ENCODE measurements around the gene NINL.

NINL gene

GRCh38 chr20:25496968-25497401 is 88.3 kb downstream of the NINL start:
- no peaks in the 10 kb centered on the region for H3K27me3 ChIP-seq (replicated peaks; ENCODE audit: control insufficient read depth, insufficient read depth, low read length)
- DNase-seq (ENCODE audit: low read depth) = no peak
- no peak overlapping the region for H3K9ac ChIP-seq (ENCODE audit: low read length)
- H3K4me1 ChIP-seq (ENCODE audit: control insufficient read depth, insufficient read depth, low read length) = no peaks in the 10 kb centered on the region
- no peak overlapping the region for H3K4me3 ChIP-seq (ENCODE audit: low read length)
- H3K36me3 ChIP-seq (ENCODE audit: control insufficient read depth, insufficient read depth, low read length, severe bottlenecking) = peaks cover 4% of the 10 kb centered on the region
- H3K9me3 ChIP-seq (ENCODE audit: control insufficient read depth, low read length) = no peaks in the 10 kb centered on the region

- no peak for DNase-seq (ENCODE audit: low read depth)
- H3K4me3 ChIP-seq (ENCODE audit: low read length) = no peak overlapping the region
- no peaks in the 10 kb centered on the region for H3K9me3 ChIP-seq (ENCODE audit: control insufficient read depth, low read length)
- H3K4me1 ChIP-seq (ENCODE audit: control insufficient read depth, insufficient read depth, low read length) = no peaks in the 10 kb centered on the region
- peaks cover 4% of the 10 kb centered on the region for H3K36me3 ChIP-seq (ENCODE audit: control insufficient read depth, insufficient read depth, low read length, severe bottlenecking)
- no peak overlapping the region for H3K9ac ChIP-seq (ENCODE audit: low read length)
- no peaks in the 10 kb centered on the region for H3K27me3 ChIP-seq (replicated peaks; ENCODE audit: control insufficient read depth, insufficient read depth, low read length)
Observed at GRCh38 chr20:25496165-25496967, 89.0 kb downstream of the NINL start.

- no peak overlapping the region for H3K4me3 ChIP-seq (ENCODE audit: low read length)
- no peaks in the 10 kb centered on the region for H3K36me3 ChIP-seq (ENCODE audit: control insufficient read depth, insufficient read depth, low read length, severe bottlenecking)
- H3K4me1 ChIP-seq (ENCODE audit: control insufficient read depth, insufficient read depth, low read length) = no peaks in the 10 kb centered on the region
- no peak overlapping the region for H3K9ac ChIP-seq (ENCODE audit: low read length)
- no peak for DNase-seq (ENCODE audit: low read depth)
- no peaks in the 10 kb centered on the region for H3K9me3 ChIP-seq (ENCODE audit: control insufficient read depth, low read length)
- no peaks in the 10 kb centered on the region for H3K27me3 ChIP-seq (replicated peaks; ENCODE audit: control insufficient read depth, insufficient read depth, low read length)
Observed at GRCh38 chr20:25495189-25495824, 90.0 kb downstream of the NINL start.

- Histone ChIP-seq H3K9me3 (ENCODE audit: control insufficient read depth, low read length) (no peaks in the 10 kb centered on the region), H3K27me3 (replicated peaks; ENCODE audit: control insufficient read depth, insufficient read depth, low read length) (no peaks in the 10 kb centered on the region), H3K4me3 (ENCODE audit: low read length) (no peak overlapping the region), H3K36me3 (ENCODE audit: control insufficient read depth, insufficient read depth, low read length, severe bottlenecking) (no peaks in the 10 kb centered on the region), H3K9ac (ENCODE audit: low read length) (no peak overlapping the region), H3K4me1 (ENCODE audit: control insufficient read depth, insufficient read depth, low read length) (no peaks in the 10 kb centered on the region)
- DNase-seq (ENCODE audit: low read depth) = no peak
Observed at GRCh38 chr20:25494506-25495188, 90.7 kb downstream of the NINL start.

- no peak overlapping the region for H3K4me3 ChIP-seq (ENCODE audit: low read length)
- H3K36me3 ChIP-seq (ENCODE audit: control insufficient read depth, insufficient read depth, low read length, severe bottlenecking) = peaks cover 5% of the 10 kb centered on the region
- DNase-seq (ENCODE audit: low read depth) = no peak
- no peaks in the 10 kb centered on the region for H3K27me3 ChIP-seq (replicated peaks; ENCODE audit: control insufficient read depth, insufficient read depth, low read length)
- no peaks in the 10 kb centered on the region for H3K4me1 ChIP-seq (ENCODE audit: control insufficient read depth, insufficient read depth, low read length)
- H3K9ac ChIP-seq (ENCODE audit: low read length) = no peak overlapping the region
- H3K9me3 ChIP-seq (ENCODE audit: control insufficient read depth, low read length) = no peaks in the 10 kb centered on the region
Observed at GRCh38 chr20:25493748-25494505, 91.4 kb downstream of the NINL start.

GRCh38 chr20:25493137-25493536 is 92.2 kb downstream of the NINL start:
- no peak overlapping the region for H3K4me3 ChIP-seq (ENCODE audit: low read length)
- H3K36me3 ChIP-seq (ENCODE audit: control insufficient read depth, insufficient read depth, low read length, severe bottlenecking) = peaks cover 7% of the 10 kb centered on the region
- H3K9ac ChIP-seq (ENCODE audit: low read length) = no peak overlapping the region
- H3K4me1 ChIP-seq (ENCODE audit: control insufficient read depth, insufficient read depth, low read length) = no peaks in the 10 kb centered on the region
- H3K9me3 ChIP-seq (ENCODE audit: control insufficient read depth, low read length) = no peaks in the 10 kb centered on the region
- H3K27me3 ChIP-seq (replicated peaks; ENCODE audit: control insufficient read depth, insufficient read depth, low read length) = no peaks in the 10 kb centered on the region
- no peak for DNase-seq (ENCODE audit: low read depth)

GRCh38 chr20:25491446-25492038 is 93.8 kb downstream of the NINL start:
- Histone ChIP-seq H3K9ac (ENCODE audit: low read length) (no peak overlapping the region), H3K4me1 (ENCODE audit: control insufficient read depth, insufficient read depth, low read length) (no peaks in the 10 kb centered on the region), H3K27me3 (replicated peaks; ENCODE audit: control insufficient read depth, insufficient read depth, low read length) (no peaks in the 10 kb centered on the region), H3K9me3 (ENCODE audit: control insufficient read depth, low read length) (no peaks in the 10 kb centered on the region), H3K36me3 (ENCODE audit: control insufficient read depth, insufficient read depth, low read length, severe bottlenecking) (peaks cover 7% of the 10 kb centered on the region), H3K4me3 (ENCODE audit: low read length) (no peak overlapping the region)
- no peak for DNase-seq (ENCODE audit: low read depth)

GRCh38 chr20:25490656-25491445 is 94.5 kb downstream of the NINL start:
- no peak overlapping the region for H3K4me3 ChIP-seq (ENCODE audit: low read length)
- DNase-seq (ENCODE audit: low read depth) = no peak
- H3K36me3 ChIP-seq (ENCODE audit: control insufficient read depth, insufficient read depth, low read length, severe bottlenecking) = peaks cover 7% of the 10 kb centered on the region
- no peaks in the 10 kb centered on the region for H3K4me1 ChIP-seq (ENCODE audit: control insufficient read depth, insufficient read depth, low read length)
- no peak overlapping the region for H3K9ac ChIP-seq (ENCODE audit: low read length)
- H3K9me3 ChIP-seq (ENCODE audit: control insufficient read depth, low read length) = no peaks in the 10 kb centered on the region
- no peaks in the 10 kb centered on the region for H3K27me3 ChIP-seq (replicated peaks; ENCODE audit: control insufficient read depth, insufficient read depth, low read length)

- peaks cover 10% of the 10 kb centered on the region for H3K36me3 ChIP-seq (ENCODE audit: control insufficient read depth, insufficient read depth, low read length, severe bottlenecking)
- H3K9me3 ChIP-seq (ENCODE audit: control insufficient read depth, low read length) = no peaks in the 10 kb centered on the region
- no peaks in the 10 kb centered on the region for H3K27me3 ChIP-seq (replicated peaks; ENCODE audit: control insufficient read depth, insufficient read depth, low read length)
- H3K9ac ChIP-seq (ENCODE audit: low read length) = no peak overlapping the region
- DNase-seq (ENCODE audit: low read depth) = no peak
- no peak overlapping the region for H3K4me3 ChIP-seq (ENCODE audit: low read length)
- H3K4me1 ChIP-seq (ENCODE audit: control insufficient read depth, insufficient read depth, low read length) = no peaks in the 10 kb centered on the region
Observed at GRCh38 chr20:25489221-25489871, 96.0 kb downstream of the NINL start.

- Histone ChIP-seq H3K36me3 (ENCODE audit: control insufficient read depth, insufficient read depth, low read length, severe bottlenecking) (peaks cover 14% of the 10 kb centered on the region), H3K4me1 (ENCODE audit: control insufficient read depth, insufficient read depth, low read length) (no peaks in the 10 kb centered on the region), H3K27me3 (replicated peaks; ENCODE audit: control insufficient read depth, insufficient read depth, low read length) (no peaks in the 10 kb centered on the region), H3K9ac (ENCODE audit: low read length) (no peak overlapping the region), H3K4me3 (ENCODE audit: low read length) (no peak overlapping the region), H3K9me3 (ENCODE audit: control insufficient read depth, low read length) (no peaks in the 10 kb centered on the region)
- no peak for DNase-seq (ENCODE audit: low read depth)
Observed at GRCh38 chr20:25487975-25488374, 97.4 kb downstream of the NINL start.
